GM12878 (cell line): ENCODE results near the gene MTHFD1. TPM values are rescaled to one million over a fixed set of nuclear protein-coding genes. Genes with fewer than 3 reads are reported as not detected.

ENCODE experiments used
- ESRRA ChIP-seq: IDR thresholded peaks from 2 replicates; pipeline ENCODE4 v1.6.1; 2012; ENCODE audit warnings: mild to moderate bottlenecking, low read length, improper control_type of control experiment
- IKZF1 ChIP-seq: fragments of 450-650 bp; conservative IDR thresholded peaks from 2 replicates; pipeline ENCODE4 v1.6.1; 2017; ENCODE audit warnings: antibody characterized with exemption, mild to moderate bottlenecking
- IKZF2 ChIP-seq, 2 experiments: fragments of 450-650 bp; IDR thresholded peaks; 2 replicates each; pipeline ENCODE4 v1.6.1; 2017; ENCODE audit warnings: mild to moderate bottlenecking in 2 of 2, moderate library complexity in 2 of 2
- NR2C1 ChIP-seq: fragments of 450-650 bp; IDR thresholded peaks from 2 replicates; pipeline ENCODE4 v1.6.1; 2017; ENCODE audit warnings: antibody characterized with exemption, mild to moderate bottlenecking, moderate library complexity
- NR2C2 ChIP-seq: IDR thresholded peaks from 2 replicates; pipeline ENCODE4 v1.6.1; 2011; ENCODE audit warnings: borderline replicate concordance, low read depth; ENCODE audit not compliant: control insufficient read depth, insufficient read length
- NR2F1 ChIP-seq: fragments of 450-650 bp; conservative IDR thresholded peaks from 2 replicates; pipeline ENCODE4 v1.6.1; 2017; ENCODE audit warnings: mild to moderate bottlenecking
- SMAD1 ChIP-seq: fragments of 450-650 bp; IDR thresholded peaks from 2 replicates; pipeline ENCODE4 v1.6.1; 2018; ENCODE audit warnings: mild to moderate bottlenecking, low read depth; ENCODE audit not compliant: partially characterized antibody
- SMARCA5 ChIP-seq: fragments of 450-650 bp; IDR thresholded peaks from 2 replicates; pipeline ENCODE4 v1.6.1; 2017; ENCODE audit warnings: mild to moderate bottlenecking
- SRF ChIP-seq, 2 experiments: IDR thresholded peaks; 2 replicates each; pipeline ENCODE4 v1.6.1; 2011; ENCODE audit warnings: low read depth in 2 of 2, low read length in 2 of 2, mild to moderate bottlenecking in 1 of 2, moderate library complexity in 1 of 2
- WRNIP1 ChIP-seq: IDR thresholded peaks from 2 replicates; pipeline ENCODE4 v1.6.1; 2011; ENCODE audit warnings: low read depth, low read length, improper control_type of control experiment, borderline replicate concordance
- ZNF384 ChIP-seq: IDR thresholded peaks from 2 replicates; pipeline ENCODE4 v1.6.1; 2012; ENCODE audit warnings: low read depth, mild to moderate bottlenecking, low read length, improper control_type of control experiment, borderline replicate concordance
- polyA plus RNA-seq, 11 experiments: library from polyadenylated mRNA; depleted of rRNA in 4 of 11; unstranded in 6 of 11; stranded (reverse) in 5 of 11; fragments of >200 nt; fragmentation: Nextera tagmentation in 4 of 11; fragmentation: Illumina TruSeq in 1 of 11; extraction: Ambion mirVana in 4 of 11; extraction: Trizol in 1 of 11; gene quantifications; 1 replicate in 1 of 11; 2 replicates in 10 of 11; pipeline versions ENCODE4 v1.2.1 to v1.2.3, GENCODE V29; 2011 to 2016; ENCODE audit warnings: inconsistent platforms in 2 of 11, missing spikeins in 2 of 11, low read depth in 1 of 11
- total RNA-seq, 4 experiments: library from RNA; depleted of rRNA in 3 of 4; stranded (reverse); fragments of >200 nt in 3 of 4; fragmentation: Illumina TruSeq in 1 of 4; extraction: Trizol in 1 of 4; gene quantifications; 2 replicates each; pipeline versions ENCODE4 v1.2.1 to v1.2.3, GENCODE V29; 2013 to 2021
- TF ChIP-seq, protein P1 (sequence below): fragments of 450-650 bp; IDR thresholded peaks from 2 replicates; pipeline ENCODE4 v1.6.1; 2017; ENCODE audit warnings: mild to moderate bottlenecking, low read depth, inconsistent platforms; ENCODE audit not compliant: poor library complexity, severe bottlenecking
- TF ChIP-seq, protein P2 (sequence below): fragments of 450-650 bp; formaldehyde crosslinking; IDR thresholded peaks from 2 replicates; pipeline ENCODE4 v1.4.0; 2020; ENCODE audit warnings: mild to moderate bottlenecking, moderate library complexity
- TF ChIP-seq, protein P3 (sequence below): fragments of 450-650 bp; formaldehyde crosslinking; IDR thresholded peaks from 2 replicates; pipeline ENCODE4 v1.4.0; 2022; ENCODE audit warnings: mild to moderate bottlenecking, moderate library complexity
- TF ChIP-seq, protein P4 (sequence below): fragments of 450-650 bp; IDR thresholded peaks from 2 replicates; pipeline ENCODE4 v1.6.1; 2016; ENCODE audit warnings: mild to moderate bottlenecking, moderate library complexity, borderline replicate concordance

Gene MTHFD1
- total and polyA plus RNA-seq, 10 of the 15 experiments (the other 5 are each of a cell fraction or from before 2014, with no cell fraction given), result 99.3 to 310 (median 173) TPM

DNA sequence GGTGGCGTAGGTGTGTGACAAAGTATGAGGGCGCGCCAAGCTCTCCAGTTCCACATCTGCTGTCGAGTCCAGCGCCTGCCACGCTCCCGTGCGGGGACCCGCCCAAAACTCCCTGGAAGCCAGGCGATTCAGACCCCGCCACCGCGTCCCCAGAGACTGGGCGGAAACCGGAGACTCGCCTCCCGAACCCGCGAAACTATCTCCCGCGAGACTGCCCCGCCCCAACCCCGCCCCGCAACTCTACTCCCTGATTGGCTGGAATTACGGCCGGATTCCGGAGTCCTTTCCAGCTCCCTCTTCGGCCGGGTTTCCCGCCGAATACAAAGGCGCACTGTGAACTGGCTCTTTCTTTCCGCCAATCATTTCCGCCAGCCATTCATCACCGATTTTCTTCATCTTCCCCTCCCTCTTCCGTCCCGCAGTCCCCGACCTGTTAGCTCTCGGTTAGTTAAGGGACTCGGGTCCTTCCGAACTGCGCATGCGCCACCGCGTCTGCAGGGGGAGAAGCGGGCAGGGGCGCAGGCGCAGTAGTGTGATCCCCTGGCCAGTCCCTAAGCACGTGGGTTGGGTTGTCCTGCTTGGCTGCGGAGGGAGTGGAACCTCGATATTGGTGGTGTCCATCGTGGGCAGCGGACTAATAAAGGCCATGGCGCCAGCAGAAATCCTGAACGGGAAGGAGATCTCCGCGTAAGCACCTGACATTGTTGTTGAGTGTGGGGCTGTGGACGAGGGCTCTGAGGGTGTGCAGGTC, at the start of gene MTHFD1 (continued):
- TF ChIP-seq, protein P1, sequence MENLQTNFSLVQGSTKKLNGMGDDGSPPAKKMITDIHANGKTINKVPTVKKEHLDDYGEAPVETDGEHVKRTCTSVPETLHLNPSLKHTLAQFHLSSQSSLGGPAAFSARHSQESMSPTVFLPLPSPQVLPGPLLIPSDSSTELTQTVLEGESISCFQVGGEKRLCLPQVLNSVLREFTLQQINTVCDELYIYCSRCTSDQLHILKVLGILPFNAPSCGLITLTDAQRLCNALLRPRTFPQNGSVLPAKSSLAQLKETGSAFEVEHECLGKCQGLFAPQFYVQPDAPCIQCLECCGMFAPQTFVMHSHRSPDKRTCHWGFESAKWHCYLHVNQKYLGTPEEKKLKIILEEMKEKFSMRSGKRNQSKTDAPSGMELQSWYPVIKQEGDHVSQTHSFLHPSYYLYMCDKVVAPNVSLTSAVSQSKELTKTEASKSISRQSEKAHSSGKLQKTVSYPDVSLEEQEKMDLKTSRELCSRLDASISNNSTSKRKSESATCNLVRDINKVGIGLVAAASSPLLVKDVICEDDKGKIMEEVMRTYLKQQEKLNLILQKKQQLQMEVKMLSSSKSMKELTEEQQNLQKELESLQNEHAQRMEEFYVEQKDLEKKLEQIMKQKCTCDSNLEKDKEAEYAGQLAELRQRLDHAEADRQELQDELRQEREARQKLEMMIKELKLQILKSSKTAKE, result no peak
- peak; percentile 97 for TF ChIP-seq IKZF1
- TF ChIP-seq ESRRA, result no peak
- TF ChIP-seq IKZF2 (IDR thresholded peaks at IDR 0.05), result peak; percentile 57 to 59; a peak in 3 of 4 replicates
- TF ChIP-seq SMARCA5, result no peak; the same call in 1 of the 2 replicates
- TF ChIP-seq, protein P2, sequence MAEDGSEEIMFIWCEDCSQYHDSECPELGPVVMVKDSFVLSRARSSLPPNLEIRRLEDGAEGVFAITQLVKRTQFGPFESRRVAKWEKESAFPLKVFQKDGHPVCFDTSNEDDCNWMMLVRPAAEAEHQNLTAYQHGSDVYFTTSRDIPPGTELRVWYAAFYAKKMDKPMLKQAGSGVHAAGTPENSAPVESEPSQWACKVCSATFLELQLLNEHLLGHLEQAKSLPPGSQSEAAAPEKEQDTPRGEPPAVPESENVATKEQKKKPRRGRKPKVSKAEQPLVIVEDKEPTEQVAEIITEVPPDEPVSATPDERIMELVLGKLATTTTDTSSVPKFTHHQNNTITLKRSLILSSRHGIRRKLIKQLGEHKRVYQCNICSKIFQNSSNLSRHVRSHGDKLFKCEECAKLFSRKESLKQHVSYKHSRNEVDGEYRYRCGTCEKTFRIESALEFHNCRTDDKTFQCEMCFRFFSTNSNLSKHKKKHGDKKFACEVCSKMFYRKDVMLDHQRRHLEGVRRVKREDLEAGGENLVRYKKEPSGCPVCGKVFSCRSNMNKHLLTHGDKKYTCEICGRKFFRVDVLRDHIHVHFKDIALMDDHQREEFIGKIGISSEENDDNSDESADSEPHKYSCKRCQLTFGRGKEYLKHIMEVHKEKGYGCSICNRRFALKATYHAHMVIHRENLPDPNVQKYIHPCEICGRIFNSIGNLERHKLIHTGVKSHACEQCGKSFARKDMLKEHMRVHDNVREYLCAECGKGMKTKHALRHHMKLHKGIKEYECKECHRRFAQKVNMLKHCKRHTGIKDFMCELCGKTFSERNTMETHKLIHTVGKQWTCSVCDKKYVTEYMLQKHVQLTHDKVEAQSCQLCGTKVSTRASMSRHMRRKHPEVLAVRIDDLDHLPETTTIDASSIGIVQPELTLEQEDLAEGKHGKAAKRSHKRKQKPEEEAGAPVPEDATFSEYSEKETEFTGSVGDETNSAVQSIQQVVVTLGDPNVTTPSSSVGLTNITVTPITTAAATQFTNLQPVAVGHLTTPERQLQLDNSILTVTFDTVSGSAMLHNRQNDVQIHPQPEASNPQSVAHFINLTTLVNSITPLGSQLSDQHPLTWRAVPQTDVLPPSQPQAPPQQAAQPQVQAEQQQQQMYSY (CRISPR knock-in tag), result no peak
- TF ChIP-seq NR2C1, result no peak
- no peak for TF ChIP-seq ZNF384
- TF ChIP-seq, protein P3, sequence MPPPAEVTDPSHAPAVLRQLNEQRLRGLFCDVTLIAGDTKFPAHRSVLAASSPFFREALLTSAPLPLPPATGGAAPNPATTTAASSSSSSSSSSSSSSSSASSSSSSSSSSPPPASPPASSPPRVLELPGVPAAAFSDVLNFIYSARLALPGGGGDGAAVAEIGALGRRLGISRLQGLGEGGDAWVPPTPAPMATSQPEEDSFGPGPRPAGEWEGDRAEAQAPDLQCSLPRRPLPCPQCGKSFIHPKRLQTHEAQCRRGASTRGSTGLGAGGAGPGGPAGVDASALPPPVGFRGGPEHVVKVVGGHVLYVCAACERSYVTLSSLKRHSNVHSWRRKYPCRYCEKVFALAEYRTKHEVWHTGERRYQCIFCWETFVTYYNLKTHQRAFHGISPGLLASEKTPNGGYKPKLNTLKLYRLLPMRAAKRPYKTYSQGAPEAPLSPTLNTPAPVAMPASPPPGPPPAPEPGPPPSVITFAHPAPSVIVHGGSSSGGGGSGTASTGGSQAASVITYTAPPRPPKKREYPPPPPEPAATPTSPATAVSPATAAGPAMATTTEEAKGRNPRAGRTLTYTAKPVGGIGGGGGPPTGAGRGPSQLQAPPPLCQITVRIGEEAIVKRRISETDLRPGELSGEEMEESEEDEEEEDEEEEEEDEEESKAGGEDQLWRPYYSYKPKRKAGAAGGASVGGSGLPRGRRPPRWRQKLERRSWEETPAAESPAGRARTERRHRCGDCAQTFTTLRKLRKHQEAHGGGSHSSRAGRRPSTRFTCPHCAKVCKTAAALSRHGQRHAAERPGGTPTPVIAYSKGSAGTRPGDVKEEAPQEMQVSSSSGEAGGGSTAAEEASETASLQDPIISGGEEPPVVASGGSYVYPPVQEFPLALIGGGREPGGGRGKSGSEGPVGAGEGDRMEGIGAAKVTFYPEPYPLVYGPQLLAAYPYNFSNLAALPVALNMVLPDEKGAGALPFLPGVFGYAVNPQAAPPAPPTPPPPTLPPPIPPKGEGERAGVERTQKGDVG (CRISPR knock-in tag), result no peak
- TF ChIP-seq SMAD1, result no peak
- no peak; the same call in 1 of the 2 replicates for TF ChIP-seq NR2F1
- TF ChIP-seq, protein P4, sequence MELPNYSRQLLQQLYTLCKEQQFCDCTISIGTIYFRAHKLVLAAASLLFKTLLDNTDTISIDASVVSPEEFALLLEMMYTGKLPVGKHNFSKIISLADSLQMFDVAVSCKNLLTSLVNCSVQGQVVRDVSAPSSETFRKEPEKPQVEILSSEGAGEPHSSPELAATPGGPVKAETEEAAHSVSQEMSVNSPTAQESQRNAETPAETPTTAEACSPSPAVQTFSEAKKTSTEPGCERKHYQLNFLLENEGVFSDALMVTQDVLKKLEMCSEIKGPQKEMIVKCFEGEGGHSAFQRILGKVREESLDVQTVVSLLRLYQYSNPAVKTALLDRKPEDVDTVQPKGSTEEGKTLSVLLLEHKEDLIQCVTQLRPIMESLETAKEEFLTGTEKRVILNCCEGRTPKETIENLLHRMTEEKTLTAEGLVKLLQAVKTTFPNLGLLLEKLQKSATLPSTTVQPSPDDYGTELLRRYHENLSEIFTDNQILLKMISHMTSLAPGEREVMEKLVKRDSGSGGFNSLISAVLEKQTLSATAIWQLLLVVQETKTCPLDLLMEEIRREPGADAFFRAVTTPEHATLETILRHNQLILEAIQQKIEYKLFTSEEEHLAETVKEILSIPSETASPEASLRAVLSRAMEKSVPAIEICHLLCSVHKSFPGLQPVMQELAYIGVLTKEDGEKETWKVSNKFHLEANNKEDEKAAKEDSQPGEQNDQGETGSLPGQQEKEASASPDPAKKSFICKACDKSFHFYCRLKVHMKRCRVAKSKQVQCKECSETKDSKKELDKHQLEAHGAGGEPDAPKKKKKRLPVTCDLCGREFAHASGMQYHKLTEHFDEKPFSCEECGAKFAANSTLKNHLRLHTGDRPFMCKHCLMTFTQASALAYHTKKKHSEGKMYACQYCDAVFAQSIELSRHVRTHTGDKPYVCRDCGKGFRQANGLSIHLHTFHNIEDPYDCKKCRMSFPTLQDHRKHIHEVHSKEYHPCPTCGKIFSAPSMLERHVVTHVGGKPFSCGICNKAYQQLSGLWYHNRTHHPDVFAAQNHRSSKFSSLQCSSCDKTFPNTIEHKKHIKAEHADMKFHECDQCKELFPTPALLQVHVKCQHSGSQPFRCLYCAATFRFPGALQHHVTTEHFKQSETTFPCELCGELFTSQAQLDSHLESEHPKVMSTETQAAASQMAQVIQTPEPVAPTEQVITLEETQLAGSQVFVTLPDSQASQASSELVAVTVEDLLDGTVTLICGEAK, result peak; percentile 71; the same call in 1 of the 2 replicates
- TF ChIP-seq NR2C2, result no peak
- TF ChIP-seq WRNIP1, result 0 out of 2 replicates have a peak, but pooled peaks have one; percentile 32
- TF ChIP-seq SRF (IDR thresholded peaks at IDR 0.05; ENCODE audit: low read depth in 2 of 2, low read length in 2 of 2), result peak in 1 of 2 experiments; percentile 57; a peak in 1 of 4 replicates
